ENCODE results near the gene IL17RC.

GRCh38 chr3:9947025-9947995 lies 30.4 kb downstream of the IL17RC start:
- no peak for TF ChIP-seq CTCF (IDR thresholded peaks at IDR 0.05; ENCODE audit: borderline replicate concordance, extremely low read depth, low read length, poor library complexity, severe bottlenecking)
- TF ChIP-seq EZH2 (IDR thresholded peaks at IDR 0.05; ENCODE audit: borderline replicate concordance, low read depth, low read length, severe bottlenecking) = no peak
